ENCODE data around the gene TMEM270. TPM values are rescaled to one million over a fixed set of nuclear protein-coding genes. Genes with fewer than 3 reads are reported as not detected.

Gene TMEM270
- total RNA-seq, 1 experiment from 2014 or later: 1.1 TPM

- Histone ChIP-seq H3K79me2 (ENCODE audit: insufficient read depth, low read length) (no peaks in the 10 kb centered on the region), H2AFZ (ENCODE audit: low read depth, low read length, poor library complexity, severe bottlenecking) (no peak overlapping the region), H3K9ac (ENCODE audit: low read length) (peak overlapping the region; percentile 61), H3K27ac (ENCODE audit: low read depth, low read length) (peak overlapping the region; percentile 82), H3K4me3 (replicated peaks in 1 of 2; ENCODE audit: low read depth in 1 of 2, low read length in 2 of 2) (peak overlapping the region in 1 of 2 experiments; percentile 42; a peak in 2 of 4 replicates), H3K9me3 (ENCODE audit: control insufficient read depth in 1 of 2, insufficient read depth in 1 of 2, low read depth in 1 of 2, low read length in 2 of 2) (no peaks in the 10 kb centered on the region), H4K20me1 (ENCODE audit: insufficient read depth) (no peaks in the 10 kb centered on the region), H3K4me1 (ENCODE audit: control insufficient read depth in 1 of 2, insufficient read depth in 2 of 2, low read length in 2 of 2) (peaks cover 64 to 80% of the 10 kb centered on the region in 2 experiments), H3K9me2 (ENCODE audit: insufficient read depth) (no peaks in the 10 kb centered on the region), H3K4me2 (ENCODE audit: low read length) (peak overlapping the region; percentile 94), H3K27me3 (ENCODE audit: insufficient read depth, low read length) (no peaks in the 10 kb centered on the region), H3K36me3 (ENCODE audit: control insufficient read depth in 1 of 2, insufficient read depth in 2 of 2, low read length in 2 of 2) (no peaks in the 10 kb centered on the region)
- intact Hi-C loops (cut with micrococcal nuclease): loop anchor here (2.0 kb wide), 1 partner anchor 14 kb away; no protein-coding TSS in a partner anchor
- CTCF ChIA-PET: interaction anchor here (1.1 kb wide), 1 partner anchor 24 kb away, joined by 3 read pairs; no protein-coding TSS in a partner anchor
- ATAC-seq (no peak), DNase-seq (ENCODE audit: low read depth, low spot score) (no peak)
- POLR2A ChIA-PET: interaction anchor here (1.4 to 3.5 kb wide), 8 partner anchors 7 to 85 kb away, joined by 4 to 30 read pairs (median 7); partner anchors contain the start of genes ABHD11, CLDN4 and METTL27
- TF ChIP-seq JUND (IDR thresholded peaks at IDR 0.05) (no peak), POLR2A (IDR thresholded peaks at IDR 0.05; ENCODE audit: borderline replicate concordance, extremely low read depth, insufficient read depth, insufficient read length) (no peak), ZBTB33 (IDR thresholded peaks at IDR 0.05; ENCODE audit: extremely low read depth, insufficient replicate concordance, low read length) (no peak), RAD21 (IDR thresholded peaks at IDR 0.05; ENCODE audit: low read depth) (no peak), TCF7L2 (IDR thresholded peaks at IDR 0.05; ENCODE audit: borderline replicate concordance, extremely low read depth, insufficient read depth, insufficient read length) (no peak), SRF (IDR thresholded peaks at IDR 0.05; ENCODE audit: low read depth) (no peak), MAX (IDR thresholded peaks at IDR 0.05) (no peak), ZFX (IDR thresholded peaks at IDR 0.05) (no peak)
- TF ChIP-seq, protein P1, sequence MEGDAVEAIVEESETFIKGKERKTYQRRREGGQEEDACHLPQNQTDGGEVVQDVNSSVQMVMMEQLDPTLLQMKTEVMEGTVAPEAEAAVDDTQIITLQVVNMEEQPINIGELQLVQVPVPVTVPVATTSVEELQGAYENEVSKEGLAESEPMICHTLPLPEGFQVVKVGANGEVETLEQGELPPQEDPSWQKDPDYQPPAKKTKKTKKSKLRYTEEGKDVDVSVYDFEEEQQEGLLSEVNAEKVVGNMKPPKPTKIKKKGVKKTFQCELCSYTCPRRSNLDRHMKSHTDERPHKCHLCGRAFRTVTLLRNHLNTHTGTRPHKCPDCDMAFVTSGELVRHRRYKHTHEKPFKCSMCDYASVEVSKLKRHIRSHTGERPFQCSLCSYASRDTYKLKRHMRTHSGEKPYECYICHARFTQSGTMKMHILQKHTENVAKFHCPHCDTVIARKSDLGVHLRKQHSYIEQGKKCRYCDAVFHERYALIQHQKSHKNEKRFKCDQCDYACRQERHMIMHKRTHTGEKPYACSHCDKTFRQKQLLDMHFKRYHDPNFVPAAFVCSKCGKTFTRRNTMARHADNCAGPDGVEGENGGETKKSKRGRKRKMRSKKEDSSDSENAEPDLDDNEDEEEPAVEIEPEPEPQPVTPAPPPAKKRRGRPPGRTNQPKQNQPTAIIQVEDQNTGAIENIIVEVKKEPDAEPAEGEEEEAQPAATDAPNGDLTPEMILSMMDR (IDR thresholded peaks at IDR 0.05 in 2 of 3, conservative IDR thresholded peaks at IDR 0.05 in 1 of 3; ENCODE audit: borderline replicate concordance in 1 of 3, insufficient read depth in 1 of 3, low read depth in 2 of 3, low read length in 2 of 3): no peak
- RAD21 ChIA-PET (ENCODE audit: low non-redundant PET in 1 of 2, low total read pairs in 2 of 2, uncharacterized antibody in 2 of 2, unreplicated experiment in 2 of 2): interaction anchor here in 1 of 2 experiments (0.6 kb wide), 1 partner anchor 13 kb away, joined by 4 read pairs; no protein-coding TSS in a partner anchor
- BruUV-seq (replicated peaks): no TSS peak
Observed at GRCh38 chr7:73823257-73823656, 37.7 kb upstream of the TMEM270 start.

Measured in HCT116 (cell line).